GM10248 (cell line): ENCODE measurements around the gene TFAM.

ENCODE experiments used
- CTCF ChIA-PET: fragments of 300-600 bp; sonication (Branson Sonifier 250); formaldehyde crosslinking; extraction: SDS; loops from one replicate; lab custom pipeline; 2021; ENCODE audit warnings: antibody characterized with exemption; lab: Yijun Ruan, JAX
- POLR2A ChIA-PET: fragments of 350-650 bp; sonication (Branson Sonifier 250); formaldehyde crosslinking; extraction: SDS; loops from one replicate; lab custom pipeline; 2020; ENCODE audit warnings: antibody characterized with exemption; lab: Yijun Ruan, JAX
- DNase-seq: peaks from one replicate; pipeline ENCODE4 v3.0.0; 2012; ENCODE audit errors: extremely low spot score
- TF ChIP-seq, protein P1 (sequence below): IDR thresholded peaks from 2 replicates; pipeline ENCODE4 v1.5.1; 2012; ENCODE audit warnings: mild to moderate bottlenecking, low read depth; ENCODE audit errors: extremely low read depth, missing control alignments, control extremely low read depth

The TFAM gene

DNA sequence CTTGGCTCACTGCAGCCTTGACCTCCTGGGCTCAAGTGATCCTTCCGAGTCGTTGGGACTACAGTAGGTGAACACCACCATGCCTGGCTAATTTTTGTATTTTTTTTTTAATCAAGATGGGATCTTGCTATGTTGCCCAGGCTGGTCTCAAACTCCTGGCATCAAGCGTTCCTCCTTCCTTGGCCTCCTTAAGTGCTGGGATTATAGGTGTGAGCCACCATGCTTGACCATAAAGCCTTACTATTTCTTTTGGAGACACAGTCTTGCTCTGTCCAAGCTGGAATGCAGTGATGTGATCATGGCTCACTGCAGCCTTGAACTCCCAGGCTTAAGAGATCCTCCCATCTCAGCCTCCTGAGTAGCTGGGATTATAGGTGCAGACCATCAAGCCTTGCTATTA lies 12.6 kb downstream of the TFAM start:
- DNase-seq = no peak
- ChIA-PET POLR2A (no interaction called here), CTCF (interaction anchor here (1.0 to 1.2 kb wide), 2 partner anchors 16 to 17 kb away, joined by 3 read pairs; no protein-coding TSS in a partner anchor)
- TF ChIP-seq, protein P1, sequence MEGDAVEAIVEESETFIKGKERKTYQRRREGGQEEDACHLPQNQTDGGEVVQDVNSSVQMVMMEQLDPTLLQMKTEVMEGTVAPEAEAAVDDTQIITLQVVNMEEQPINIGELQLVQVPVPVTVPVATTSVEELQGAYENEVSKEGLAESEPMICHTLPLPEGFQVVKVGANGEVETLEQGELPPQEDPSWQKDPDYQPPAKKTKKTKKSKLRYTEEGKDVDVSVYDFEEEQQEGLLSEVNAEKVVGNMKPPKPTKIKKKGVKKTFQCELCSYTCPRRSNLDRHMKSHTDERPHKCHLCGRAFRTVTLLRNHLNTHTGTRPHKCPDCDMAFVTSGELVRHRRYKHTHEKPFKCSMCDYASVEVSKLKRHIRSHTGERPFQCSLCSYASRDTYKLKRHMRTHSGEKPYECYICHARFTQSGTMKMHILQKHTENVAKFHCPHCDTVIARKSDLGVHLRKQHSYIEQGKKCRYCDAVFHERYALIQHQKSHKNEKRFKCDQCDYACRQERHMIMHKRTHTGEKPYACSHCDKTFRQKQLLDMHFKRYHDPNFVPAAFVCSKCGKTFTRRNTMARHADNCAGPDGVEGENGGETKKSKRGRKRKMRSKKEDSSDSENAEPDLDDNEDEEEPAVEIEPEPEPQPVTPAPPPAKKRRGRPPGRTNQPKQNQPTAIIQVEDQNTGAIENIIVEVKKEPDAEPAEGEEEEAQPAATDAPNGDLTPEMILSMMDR = no peak

DNA sequence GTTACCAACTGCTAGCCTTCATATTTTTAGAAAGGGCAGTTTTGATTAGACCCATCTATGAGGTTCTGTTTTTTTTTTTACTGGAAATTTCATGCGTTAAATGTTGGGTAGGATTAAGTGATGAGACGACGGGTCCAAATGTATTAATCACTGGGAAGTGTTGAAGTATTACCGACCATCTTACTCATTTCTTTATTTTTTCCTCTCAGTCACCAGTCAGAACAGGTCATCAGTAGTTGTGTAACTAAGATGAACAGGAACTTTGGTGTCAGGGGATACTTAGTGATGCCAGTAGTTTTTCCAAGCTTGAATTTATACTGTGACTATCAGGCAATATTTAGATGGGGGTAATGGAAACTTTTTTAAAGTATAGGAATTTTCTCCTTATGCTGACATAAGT lies 14.2 kb downstream of the TFAM start:
- ChIA-PET CTCF (interaction anchor here (0.8 to 2.7 kb wide), 3 partner anchors 13 to 100 kb away, joined by 3 to 7 read pairs (median 7); no protein-coding TSS in a partner anchor), POLR2A (no interaction called here)
- TF ChIP-seq, protein P1 = no peak
- no peak for DNase-seq

- ChIA-PET POLR2A (no interaction called here), CTCF (interaction anchor here (1.7 to 2.7 kb wide), 3 partner anchors 14 to 101 kb away, joined by 4 to 7 read pairs (median 7); partner anchors contain the start of gene TFAM)
- no peak for DNase-seq
- TF ChIP-seq, protein P1 = no peak
Observed at GRCh38 chr10:58400609-58401008, 15.4 kb downstream of the TFAM start.

DNA sequence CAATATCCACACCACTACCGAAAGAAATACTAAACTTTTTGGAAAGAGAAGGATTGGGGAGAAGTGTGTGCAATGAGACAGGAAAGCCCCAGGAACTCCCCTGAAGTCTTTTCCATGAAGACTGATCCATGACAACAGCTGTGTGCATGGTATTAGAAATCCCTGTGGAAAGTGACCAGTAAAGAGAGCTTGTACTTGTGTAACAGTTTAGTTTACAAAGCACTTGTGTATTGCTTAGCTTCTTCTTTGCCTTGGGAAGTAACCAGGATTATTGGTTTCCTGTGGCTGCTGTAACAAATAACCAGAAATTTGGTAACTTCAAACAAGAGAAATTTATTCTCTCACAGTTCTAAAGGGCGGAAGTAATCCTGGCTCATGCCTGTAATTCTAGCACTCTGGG lies 18.8 kb downstream of the TFAM start:
- POLR2A ChIA-PET = no interaction called here
- TF ChIP-seq, protein P1 = no peak

DNA sequence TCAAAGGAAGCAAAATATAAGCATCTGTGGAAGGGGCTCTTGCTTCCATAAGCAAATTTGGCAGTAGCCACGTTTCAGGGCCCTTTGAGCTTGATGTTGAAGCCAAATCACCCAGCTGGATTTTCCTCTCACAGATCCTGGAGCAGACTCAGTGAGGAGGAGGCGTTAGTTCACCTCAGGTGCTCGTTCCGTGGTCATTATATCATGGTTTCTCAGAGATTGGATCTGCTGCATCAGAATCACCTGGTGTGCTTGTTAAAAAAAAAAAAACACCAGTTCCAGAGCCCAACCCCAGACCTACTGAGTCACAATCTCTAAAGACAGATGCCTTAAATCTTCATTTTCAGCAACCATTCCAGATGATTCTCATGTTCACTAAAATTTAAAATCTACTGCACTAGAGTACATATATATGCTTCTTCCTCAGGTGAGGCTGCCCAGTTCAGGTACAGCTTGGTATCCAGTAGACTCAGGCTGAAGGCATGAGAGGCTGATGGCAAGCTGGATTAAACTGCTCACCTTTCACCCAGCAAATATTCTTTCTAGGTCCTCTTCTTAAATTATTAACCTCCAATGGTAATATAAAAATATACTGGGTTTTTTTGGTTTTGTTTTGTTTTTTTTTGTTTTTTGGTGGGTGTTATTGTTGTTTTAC lies 24.9 kb downstream of the TFAM start:
- no peak for DNase-seq
- CTCF ChIA-PET = interaction anchor here (1.3 kb wide), 1 partner anchor 13 kb away, joined by 4 read pairs; no protein-coding TSS in a partner anchor
- POLR2A ChIA-PET = no interaction called here
- TF ChIP-seq, protein P1 = no peak

More for the DNA sequence above, 18.8 kb downstream of the TFAM start:
- no peak for DNase-seq
- CTCF ChIA-PET = interaction anchor here (0.8 kb wide), 1 partner anchor 11 kb away, joined by 4 read pairs; no protein-coding TSS in a partner anchor

GRCh38 chr10:58412502-58412961 lies 27.3 kb downstream of the TFAM start:
- ChIA-PET CTCF (no interaction called here), POLR2A (no interaction called here)
- DNase-seq = no peak
- TF ChIP-seq, protein P1 = no peak
